ENCODE data around the gene ANGPTL4.
"Not testable (repeated sequence)": the region's sequence is repeated elsewhere in the genome, so short reads cannot be mapped to it uniquely, and the experiment has no call there.

The ANGPTL4 gene, protein sequence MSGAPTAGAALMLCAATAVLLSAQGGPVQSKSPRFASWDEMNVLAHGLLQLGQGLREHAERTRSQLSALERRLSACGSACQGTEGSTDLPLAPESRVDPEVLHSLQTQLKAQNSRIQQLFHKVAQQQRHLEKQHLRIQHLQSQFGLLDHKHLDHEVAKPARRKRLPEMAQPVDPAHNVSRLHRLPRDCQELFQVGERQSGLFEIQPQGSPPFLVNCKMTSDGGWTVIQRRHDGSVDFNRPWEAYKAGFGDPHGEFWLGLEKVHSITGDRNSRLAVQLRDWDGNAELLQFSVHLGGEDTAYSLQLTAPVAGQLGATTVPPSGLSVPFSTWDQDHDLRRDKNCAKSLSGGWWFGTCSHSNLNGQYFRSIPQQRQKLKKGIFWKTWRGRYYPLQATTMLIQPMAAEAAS

DNA sequence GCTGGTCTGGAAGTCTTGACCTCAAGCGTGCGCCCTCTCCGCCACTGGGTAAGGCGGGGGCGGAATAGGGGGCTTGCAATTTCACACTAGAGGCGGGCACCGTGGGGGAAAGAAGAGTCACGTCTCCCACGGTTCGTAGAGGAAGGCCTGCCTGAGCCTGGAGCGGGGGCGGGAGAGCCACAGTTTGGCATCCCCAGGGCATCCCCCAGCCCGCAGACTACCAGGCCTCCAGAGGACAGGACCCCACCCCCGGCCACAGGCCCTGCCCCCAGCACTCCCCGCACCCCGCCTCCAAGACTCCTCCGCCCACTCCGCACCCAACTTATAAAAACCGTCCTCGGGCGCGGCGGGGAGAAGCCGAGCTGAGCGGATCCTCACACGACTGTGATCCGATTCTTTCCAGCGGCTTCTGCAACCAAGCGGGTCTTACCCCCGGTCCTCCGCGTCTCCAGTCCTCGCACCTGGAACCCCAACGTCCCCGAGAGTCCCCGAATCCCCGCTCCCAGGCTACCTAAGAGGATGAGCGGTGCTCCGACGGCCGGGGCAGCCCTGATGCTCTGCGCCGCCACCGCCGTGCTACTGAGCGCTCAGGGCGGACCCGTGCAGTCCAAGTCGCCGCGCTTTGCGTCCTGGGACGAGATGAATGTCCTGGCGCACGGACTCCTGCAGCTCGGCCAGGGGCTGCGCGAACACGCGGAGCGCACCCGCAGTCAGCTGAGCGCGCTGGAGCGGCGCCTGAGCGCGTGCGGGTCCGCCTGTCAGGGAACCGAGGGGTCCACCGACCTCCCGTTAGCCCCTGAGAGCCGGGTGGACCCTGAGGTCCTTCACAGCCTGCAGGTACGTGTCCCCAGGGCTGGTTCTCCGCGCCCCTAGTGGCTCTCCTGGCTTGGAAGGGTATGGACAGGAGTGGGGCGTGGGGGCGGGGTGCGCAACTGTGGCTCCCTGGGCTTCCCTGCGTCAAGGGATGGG, at the start of gene ANGPTL4:
Gene ANGPTL4, plus strand, starts transcription at position 353 of the 969 bp plus-strand sequence. Its CDS starts 167 bp downstream, at position 520.
- DNase-seq: peak; percentile 79

DNA sequence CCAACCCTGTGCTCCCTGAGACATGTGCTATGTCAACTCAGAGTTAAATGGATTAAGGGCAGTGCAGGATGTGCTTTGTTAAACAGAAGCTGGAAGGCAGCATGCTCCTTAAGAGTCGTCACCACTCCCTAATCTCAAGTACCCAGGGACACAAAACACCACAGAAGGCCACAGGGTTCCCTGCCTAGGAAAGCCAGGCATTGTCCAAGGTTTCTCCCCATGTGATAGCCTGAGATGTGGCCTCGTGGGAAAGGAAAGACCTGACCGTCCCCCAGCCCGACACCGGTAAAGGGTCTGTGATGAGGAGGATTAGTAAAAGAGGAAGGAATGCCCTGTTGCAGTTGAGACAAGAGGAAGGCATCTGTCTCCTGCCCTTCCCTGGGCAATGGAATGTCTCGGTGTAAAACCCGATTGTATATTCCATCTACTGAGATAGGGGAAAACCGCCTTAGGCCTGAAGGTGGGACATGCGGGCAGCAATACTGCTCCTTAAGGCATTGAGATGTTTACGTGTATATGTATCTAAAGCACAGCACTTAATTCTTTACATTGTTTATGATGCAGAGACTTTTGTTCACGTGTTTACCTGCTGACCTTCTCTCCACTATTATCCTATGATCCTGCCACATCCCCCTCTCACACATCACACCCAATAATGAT, 48.8 kb upstream of the ANGPTL4 start:
- DNase-seq: not testable (repeated sequence)

DNA sequence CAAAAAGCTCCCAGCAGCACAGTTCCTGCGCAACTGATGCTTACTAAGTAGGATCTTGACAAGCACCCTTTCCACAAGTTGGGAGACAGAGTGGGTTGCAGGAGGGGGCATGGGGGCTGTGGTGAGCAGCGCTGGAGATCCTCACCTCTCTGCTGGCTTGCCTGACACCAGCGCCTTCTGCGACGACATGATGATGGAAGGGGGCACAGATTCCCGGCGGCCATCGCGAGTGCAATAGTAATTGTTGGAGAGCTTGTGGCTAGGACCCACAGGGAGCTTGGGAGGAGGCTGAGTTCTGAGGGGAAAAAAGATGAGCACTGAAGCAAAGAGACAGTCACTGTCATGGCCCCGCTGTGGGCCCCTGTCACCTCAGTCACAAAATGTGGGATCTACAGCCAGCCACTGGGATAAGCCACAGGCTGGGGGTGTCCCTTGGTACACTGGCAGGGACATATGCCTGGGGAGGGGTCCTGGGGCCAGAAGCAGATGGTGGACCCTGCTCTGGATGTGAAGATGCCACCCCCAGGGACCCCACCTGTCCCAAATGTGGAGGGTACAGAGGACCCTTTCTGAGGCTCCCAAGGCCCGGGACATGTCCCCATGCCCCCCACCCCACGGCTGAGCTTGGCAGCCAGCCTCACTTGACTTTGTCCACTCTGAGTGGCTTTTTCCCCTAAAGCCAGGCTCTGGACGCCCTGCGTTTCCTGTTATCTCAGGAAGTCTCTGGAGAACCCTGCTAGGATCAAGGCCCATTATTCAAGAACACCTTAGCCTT, 47.4 kb upstream of the ANGPTL4 start:
- no peak for DNase-seq

DNA sequence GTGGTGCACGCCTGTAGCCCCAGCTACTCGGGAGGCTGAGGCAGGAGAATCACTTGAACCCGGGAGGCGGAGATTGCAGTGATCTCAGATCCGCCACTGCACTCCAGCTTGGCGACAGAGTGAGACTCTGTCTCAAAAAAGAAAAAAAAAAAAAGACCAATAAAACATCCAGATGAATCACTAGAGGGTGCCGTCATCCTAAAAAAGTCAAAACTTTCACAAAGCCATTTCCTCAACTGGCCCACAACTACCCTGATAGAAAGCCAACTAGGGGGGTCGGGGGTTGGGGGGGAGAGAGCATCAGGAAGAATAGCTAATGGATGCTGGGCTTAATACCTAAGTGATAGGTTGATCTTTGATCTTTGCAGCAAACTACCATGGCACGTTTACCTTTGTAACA, 45.1 kb upstream of the ANGPTL4 start:
- not testable (repeated sequence) for DNase-seq

DNA sequence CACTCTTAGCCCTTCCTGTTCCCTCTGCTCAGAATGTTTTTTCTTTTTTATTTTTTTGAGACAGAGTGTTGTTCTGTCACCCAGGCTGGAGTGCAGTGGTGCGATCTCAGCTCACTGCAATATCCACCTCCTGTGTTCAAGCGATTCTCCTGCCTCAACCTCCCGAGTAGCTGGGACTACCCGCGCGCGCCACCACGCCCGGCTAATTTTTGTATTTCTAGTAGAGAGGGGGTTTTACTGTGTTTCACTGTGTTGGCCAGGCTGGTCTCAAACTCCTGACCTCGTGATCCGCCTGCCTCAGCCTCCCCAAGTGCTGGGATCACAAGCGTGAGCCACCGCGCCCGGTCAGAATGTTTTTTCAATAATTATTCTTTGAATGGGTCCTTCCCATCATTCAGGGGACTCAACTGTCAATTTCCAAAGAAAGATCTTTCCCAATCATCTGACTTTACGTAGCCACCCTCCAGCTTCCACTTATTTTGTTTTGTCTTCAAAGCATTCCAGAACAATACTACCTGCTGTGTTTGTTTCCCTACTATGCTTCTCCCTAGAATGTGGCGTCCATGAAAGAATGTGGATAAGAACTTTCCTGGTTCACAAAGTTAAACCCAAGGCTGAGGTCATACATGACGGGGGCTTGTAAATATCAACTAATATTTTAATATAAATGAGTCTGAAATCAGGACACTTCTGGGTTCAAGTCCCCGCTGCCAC, 44.0 kb upstream of the ANGPTL4 start:
- no peak for DNase-seq

DNA sequence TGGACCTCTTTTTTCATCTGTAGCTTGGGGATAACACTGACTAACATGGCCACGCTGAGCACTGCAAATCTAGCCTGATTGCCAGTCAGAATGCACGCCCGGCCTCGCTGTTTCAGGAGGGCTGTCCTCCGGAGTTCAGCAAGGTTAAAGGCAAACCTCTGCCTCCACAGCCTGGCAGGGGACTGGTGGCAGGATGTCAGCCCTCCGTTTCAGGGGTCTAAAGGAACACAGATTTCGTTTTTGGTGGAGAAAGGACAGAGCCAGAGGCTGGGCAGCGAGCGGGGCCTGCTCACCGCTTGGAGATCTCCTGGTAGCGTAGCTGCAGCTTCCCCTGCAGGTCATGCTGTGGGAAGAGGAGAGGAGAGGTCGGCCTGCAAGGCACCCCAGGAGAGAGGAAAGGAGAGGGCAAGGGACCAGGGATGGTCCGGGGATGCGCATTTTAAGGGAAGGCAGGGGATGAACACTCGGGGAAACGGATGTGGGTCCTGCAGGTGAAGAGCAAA, 43.3 kb upstream of the ANGPTL4 start:
- no peak for DNase-seq

DNA sequence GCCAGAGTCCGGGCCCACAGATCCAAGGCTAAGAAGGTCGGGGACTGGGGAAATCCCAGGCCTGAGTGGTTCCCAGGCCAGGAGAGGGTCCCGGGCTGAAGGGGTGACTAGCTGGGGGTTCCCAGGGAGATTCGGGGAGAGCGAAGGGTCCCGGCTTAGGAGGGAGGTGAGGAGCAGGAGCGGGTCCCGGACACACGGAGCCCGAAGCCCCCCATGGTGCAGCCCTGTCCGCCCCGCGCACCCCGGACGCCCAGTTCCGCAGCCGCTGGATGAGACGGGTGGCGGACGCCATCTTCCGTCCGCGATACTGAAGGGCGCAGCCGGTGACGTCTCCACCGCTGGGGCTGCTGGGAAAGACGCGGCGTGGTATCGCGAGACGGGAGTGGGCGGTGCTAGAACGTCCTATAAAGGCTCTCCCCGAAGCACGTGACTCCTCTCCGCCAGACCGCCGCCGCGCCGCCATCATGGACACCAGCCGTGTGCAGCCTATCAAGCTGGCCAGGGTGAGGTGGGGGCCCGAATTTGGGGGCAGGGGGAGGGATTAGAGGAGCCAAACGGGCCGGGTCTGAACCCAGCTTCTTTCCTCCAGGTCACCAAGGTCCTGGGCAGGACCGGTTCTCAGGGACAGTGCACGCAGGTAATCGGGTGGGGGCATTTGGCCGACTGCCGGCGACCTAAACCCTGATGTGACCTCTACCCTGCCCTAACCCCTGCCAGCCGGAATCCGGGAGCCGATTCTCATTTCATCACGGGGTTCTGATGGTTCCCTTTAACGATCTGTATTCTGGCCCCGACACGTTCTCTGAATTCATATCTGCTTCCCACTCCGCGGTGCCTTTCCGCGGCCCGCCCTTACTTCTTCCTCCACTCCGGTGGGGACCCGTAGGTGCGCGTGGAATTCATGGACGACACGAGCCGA, 42.6 kb upstream of the ANGPTL4 start, which contains the start of the genes NDUFA7 and RPS28:
Gene NDUFA7, minus strand, starts transcription at position 309 of the 919 bp plus-strand sequence. Its CDS starts 17 bp downstream, at position 292.
Gene RPS28, plus strand, starts transcription at position 430 of the 919 bp plus-strand sequence. Its CDS starts 35 bp downstream, at position 465.
- peak; percentile 99 for DNase-seq

DNA sequence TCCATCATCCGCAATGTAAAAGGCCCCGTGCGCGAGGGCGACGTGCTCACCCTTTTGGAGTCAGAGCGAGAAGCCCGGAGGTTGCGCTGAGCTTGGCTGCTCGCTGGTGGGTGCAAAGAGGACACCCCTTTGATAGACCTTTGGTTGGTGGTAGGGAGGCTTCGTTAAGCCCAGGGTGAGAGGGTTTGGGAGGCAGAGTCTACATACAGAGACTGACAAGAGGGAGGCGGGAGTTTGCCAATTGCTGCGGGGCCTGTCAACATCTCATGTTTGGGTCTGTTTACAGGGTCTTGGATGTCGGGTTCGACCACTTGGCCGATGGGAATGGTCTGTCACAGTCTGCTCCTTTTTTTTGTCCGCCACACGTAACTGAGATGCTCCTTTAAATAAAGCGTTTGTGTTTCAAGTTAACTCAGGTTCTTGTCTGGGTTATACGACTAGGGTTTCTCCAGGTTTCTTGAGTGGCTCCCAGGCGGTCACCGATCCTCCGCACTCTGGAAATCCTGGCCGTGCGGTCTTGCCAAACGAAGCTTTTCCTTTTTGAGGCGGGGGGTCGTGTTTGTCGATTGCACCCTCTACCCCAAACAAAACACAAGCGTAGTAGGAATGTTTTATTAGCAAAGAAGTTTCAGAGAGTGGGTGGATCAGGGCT, 41.8 kb upstream of the ANGPTL4 start:
- DNase-seq: no peak

DNA sequence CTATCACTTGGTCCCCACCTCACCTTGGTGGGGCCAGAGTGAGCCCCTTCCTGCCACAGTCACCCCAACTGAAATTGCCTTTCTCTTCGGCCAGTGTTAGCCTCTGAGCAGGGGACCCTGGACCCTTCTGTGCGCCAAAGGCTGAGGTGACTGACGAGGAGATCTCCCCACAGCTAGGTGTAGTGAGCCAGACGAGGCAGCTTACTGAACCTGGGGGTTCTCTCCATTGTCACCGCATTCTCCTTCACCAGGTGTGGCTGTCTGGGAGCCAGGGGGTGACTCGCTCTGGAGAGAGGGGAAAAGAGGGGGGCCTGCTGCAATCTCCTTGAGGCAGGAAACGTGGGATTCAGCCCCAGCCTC, 41.3 kb upstream of the ANGPTL4 start:
- no peak for DNase-seq

DNA sequence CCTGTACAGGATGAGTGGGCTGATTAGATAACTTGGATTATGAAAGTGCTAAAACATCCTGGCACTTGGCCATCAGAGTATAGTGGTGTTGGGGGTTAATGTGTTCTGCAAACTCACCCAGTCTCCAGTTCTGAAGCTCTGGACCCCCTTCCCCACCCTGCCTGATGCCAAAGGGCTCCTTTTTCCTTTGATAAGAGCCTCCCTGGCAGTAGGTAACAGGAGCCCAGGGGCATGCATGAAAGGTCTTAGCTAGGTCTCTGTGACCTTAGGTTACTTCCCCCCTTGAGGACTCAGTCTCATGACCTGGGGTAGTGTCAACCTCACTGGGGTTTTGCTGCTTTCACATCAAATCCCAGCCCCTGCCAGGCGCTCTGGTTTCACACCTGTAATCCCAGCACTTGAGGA, 40.2 kb upstream of the ANGPTL4 start:
- peak; percentile 71 for DNase-seq

DNA sequence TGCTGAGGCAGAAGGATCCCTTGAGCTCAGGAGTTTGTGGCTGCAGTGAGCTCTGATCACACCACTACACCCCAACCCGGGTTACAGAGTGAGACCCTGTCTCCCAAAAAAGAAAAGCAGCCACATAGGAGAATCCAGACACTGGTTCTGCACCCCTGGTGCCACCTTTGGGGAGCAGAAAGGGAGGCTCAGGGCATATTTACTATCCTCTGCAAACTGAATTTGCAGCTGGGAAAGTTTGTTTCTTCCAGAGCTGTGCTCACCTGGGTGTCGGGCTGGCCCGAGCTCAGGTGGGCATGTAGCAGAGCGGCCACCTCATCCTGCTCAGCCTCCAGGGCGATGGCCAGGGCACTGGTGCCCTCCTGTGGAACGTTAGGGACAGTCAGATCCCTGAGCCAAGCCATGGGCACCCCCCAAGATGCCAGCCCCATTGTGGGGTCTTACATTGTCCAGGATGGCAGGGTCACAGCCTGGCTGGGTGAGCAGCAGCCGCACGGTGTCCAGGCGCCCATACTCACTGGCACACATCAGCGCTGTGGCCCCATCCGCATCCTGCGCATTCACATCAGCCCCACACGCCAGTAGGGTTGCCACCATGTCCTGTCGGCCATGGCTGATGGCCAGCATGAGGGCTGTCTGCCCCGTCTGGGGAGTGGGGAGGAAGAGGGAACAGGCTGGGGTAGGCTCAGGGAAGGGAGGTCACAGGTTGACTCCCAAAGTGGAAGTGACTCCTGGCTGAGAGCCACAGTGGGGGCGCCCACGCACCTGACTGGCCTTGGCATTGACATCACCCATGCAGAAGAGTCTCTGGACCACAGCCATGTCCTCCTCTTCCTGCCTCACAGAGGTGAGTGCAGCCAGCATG, 39.5 kb upstream of the ANGPTL4 start:
- DNase-seq: peak; percentile 76

DNA sequence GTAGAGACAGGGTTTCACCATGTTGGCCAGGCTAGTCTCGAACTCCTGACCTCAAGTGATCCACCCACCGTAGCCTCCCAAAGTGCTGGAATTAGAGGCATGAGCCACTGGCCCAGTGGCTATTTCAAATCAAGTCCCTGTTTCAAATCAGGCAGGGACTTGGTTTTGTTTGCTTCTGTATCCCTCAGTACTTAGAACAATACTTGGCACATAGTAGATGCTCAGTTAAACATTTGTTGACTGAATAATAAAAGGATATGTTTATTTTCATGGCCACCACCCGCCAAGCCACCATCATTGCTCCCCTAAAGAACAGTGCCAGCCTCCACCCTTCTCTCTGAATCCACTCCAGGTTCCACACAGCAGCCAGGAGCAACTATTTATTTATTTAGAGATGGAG, 38.5 kb upstream of the ANGPTL4 start:
- no peak for DNase-seq

DNA sequence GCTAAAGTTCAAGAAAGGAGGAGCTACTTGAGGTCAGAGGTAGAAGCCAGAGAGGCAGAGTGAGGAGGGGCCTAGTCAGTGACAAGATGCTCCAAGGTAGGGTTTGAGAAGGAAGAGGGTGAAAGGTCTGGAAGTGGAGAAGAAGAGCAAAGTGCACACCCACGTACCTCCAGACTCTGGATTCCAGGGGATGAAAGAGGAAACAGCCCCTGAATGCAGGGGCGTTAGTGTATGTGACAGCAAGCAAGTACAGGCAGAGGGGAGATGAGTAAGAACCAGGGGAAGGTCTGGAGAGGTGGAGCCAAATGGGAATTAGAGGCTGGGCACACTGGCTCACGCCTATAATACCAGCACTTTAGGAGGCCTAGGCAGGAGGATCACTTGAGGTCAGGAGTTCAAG, 34.0 kb upstream of the ANGPTL4 start:
- DNase-seq: no peak

DNA sequence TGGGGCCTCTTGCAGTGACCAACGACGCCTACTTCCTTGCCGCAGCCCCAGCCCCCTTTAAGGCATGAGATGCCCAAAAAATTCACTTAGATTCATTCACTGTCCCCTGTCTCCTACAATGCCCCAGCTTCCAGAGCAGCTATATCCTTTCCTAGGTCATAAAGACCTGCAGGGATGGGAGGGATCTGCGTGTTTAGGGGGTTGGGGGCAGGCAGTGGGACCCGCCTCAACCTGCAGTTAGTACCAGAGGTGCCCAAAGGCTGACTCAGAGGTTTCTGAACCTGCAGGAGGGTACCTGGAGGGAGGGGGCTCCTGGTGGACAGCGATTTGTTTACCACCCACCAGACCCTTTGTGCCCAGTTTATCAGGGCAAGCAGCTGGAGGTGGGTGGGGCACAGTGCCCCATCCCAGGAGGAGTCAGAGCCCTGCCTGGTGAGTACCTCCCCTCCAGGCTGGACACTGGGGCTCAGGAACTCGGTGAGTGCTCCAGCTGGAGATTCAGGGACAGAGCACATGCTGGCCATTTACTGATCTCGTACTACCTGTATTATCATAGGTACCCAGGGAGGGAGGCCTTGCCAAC, 32.6 kb upstream of the ANGPTL4 start:
- no peak for DNase-seq

DNA sequence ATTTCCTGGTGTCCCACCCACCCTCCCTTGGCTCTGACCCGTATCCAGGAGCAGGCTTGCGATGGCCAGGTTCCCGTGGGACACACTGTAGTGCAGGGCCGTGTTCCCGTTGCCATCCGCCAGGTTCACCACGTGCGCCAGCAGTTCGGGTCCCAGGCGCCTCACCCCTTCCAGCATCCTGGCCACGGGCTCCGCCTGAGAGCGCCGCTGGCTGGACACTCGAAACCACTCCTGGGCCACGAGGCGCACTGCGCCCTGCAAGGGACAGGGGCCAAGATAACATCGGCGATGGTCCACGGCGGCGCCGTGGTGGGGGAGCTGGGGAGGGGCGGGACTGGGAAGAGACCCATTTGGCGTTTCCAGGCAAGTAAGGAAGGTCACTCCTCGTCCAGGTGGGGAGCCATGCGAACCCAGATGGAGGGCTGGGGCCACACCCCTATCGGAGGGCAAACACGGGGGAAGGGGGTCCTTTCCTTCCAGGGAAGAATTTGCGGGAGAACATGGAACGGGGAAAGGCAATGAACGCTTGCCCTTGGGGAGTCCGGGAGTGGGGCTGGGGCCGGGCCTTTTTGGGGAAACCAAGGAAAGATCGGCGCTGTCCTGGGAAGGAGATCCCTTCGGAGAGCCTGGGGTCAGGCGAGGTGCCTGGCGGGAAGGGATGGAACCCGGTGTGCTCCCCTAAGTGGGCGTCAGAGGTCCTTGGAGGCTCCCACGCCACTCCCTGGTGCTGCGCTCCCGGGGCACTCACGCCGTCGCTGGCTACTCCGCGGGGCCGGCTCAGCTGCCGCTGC, 30.8 kb upstream of the ANGPTL4 start:
- DNase-seq: no peak

DNA sequence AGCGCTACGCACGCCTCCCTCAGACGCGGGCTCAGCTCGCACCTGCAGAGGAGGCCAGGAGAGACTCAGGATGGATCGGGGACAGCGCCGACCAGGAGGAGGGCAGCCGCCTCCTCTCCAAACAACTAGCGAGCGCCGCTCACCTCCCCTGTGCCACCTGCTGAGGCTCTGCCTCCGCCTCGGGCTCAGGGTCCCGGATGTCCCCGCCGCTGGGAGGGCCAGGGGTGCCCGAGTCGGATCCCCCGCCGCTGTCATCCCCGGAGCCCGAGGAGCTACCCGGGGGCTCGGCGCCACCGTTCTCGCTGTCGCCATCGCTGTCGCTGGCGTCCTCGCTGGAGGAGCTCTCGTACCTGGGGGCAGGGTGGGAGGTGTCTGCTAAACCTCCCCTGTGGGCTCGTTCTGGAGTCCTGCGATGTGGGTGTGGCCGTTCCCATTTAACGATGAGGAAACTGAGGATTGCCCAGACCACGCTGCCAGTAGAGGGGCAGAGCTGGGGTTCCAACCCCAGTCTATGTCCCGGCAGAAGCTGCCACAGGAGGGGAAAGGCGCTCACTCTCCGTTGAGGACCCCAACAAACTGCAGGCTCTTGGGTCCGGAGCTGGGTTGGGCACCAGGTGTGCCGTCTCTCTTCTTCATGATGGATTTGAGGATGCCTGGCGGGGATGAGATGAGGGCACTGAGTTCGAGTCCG, 30.0 kb upstream of the ANGPTL4 start:
- no peak for DNase-seq
